ELR (cell line): ENCODE measurements around the gene PDE4C.
A peak's percentile ranks its signal among the peaks of the same experiment; 100 is the strongest.
"Not testable (repeated sequence)": the region's sequence is repeated elsewhere in the genome, so short reads cannot be mapped to it uniquely, and the experiment has no call there.

Experiments used
- DNase-seq: peaks from one replicate; pipeline ENCODE4 v3.0.0-alpha.2; 2015; ENCODE audit warnings: low read depth

Gene PDE4C

DNA sequence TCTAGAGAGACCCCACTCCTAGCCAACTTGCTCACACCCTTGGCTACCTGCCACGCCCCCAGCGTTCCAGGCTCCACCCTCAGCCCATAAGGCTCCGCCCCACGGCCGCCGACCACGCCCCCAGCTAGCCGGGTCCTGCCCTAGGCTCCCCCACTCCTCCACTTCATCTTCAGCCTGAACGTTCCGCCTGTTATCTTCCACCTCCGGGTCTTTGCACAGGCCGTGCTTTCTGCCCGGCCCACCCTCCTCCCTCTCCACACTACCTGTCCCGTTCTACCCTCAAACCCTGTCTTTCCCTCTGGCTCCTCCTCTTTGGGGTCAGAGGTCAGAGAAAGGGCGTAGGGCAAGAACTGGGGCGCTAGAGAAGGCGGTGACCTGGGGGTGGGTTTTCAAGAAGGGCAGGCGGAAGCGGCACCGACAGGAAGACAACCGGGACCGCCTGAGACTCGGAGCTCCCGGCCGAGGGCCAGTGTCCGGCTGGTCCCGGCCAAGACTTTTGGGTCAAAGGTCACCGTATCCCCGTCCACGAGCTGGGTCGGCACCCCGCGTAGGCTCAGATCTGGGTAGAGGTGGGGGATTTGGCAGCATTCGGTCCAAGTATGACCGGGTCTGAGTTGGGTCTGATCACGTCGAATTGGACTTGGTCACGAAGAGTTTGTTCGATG lies 2.2 kb downstream of the PDE4C start:
- no peak for DNase-seq

DNA sequence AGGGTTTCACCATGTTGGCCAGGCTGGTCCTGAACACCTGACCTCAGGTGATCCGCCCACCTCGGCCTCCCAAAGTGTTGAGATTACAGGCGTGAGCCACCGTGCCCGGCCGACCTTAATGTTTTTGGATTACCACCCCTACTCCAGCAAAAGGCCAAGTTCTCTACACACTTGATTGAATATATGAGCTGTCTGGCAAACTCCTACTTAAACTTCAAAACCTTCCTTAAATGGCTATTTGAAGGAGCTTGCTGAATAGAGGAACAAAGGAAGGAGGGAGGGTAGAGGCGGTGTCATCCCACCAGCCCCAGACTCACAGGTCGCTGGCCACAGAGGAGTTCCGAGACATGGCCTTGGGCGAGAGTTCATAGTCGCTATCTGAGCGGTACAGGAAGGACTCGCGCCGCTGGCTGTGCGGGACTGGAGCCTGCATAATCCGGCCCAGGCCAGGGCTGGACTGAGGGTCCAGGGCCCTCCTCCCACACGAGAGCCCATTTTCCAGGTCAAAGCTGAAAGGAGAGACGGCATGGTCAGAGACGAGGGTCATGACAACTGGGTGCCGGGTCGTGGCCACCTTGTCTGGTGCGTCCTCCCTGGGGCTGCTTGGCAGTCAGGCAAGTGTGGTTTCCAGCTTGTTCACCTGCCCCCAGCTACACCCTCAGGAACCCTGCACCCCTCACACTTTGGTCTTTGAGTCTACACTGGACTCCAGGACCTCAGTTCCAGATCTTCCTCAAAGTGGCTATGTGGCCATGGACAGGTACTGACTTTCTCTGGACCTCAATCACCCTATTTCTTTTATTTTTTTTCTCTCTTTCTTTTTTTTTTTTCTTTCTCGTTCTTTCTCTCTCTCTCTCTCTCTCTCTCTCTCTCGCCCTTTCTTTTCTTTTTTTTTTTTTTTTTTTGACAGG lies 4.2 kb downstream of the PDE4C start:
- DNase-seq = no peak

DNA sequence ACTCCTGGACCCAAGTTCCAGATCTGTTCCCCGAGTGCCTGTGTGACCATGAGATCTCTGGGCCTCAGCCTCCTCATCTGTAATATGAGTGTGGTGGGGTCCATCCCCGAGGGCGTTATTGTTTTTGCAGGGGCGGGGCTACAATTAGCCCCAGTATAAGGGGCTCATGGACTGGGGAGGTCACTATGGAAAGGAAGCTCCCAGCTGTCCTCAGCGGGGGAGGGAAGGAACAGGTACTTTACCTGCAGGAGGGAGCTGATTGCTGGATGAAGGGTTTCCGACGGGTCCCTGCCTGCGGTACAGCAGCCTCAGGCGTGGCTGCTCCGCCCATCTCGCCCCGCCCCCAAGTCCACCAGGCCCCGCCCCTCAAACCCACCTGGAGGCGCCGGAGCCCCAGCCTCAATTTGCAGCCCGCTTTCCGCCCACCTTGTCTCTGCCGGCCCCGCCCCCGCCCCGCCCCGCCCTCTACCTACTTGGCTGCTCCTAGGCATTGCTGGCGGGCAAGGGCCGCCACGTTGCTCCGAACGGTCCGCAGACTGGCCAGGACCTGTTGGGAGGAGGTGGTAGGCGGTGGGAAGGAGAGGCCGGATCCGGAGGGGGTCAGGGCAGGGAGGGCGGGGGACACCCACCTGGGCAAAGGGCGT lies 5.5 kb downstream of the PDE4C start:
- DNase-seq = no peak

DNA sequence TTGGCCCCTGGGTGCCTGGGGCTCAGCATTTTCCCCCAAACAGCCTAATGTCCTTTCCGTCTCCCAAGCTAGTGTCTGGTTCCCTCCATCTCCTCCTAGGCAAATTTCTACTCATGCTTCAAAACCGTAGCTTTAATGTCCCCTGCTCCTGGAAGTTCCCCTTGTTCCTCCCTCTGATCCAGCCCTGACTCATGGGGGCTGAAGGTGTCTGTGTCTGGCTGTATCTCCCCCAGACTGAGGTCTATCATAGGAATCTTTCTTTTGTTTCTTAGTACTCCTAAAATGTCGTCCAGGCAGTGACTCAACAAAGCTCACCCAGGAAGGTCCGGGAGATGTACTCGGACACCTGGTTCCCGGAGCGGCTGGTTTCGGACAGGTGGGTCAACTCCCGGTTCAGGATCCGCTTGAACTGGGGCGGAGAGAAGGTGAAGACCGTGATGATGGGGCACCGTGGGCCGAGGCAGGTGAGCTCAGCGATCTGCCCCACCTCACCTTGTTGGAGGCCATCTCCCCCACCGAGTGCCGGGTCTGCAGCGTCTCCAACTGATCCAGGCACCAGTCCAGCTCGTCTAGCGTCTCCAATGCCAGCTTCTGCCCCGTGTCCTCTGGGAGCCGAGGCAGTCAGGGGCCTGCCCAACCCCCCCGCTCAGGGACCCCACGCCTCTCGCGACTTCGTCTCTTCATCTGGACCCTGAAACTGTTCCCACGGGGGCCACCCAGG lies 6.2 kb downstream of the PDE4C start:
- DNase-seq = peak; percentile 24

DNA sequence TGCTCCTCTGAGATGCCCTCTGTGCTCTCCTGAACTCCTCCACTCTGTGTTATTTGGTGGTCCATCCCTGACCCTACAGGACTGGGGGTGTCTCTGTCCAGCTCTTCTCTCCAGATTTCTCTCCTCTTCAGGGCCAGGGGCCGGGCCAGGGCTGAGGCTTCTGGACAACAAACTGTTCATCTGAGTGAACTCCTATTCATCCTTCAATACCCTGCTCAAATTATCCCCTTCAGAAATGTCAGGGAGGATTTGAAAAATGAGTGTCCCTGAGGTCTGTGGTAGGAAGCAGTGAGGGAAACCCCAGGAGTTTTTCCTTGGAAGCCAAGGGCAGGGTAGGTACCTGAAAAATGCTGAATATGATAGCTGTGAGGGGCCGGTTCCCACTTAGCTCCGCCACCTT lies 7.6 kb downstream of the PDE4C start:
- DNase-seq = no peak

DNA sequence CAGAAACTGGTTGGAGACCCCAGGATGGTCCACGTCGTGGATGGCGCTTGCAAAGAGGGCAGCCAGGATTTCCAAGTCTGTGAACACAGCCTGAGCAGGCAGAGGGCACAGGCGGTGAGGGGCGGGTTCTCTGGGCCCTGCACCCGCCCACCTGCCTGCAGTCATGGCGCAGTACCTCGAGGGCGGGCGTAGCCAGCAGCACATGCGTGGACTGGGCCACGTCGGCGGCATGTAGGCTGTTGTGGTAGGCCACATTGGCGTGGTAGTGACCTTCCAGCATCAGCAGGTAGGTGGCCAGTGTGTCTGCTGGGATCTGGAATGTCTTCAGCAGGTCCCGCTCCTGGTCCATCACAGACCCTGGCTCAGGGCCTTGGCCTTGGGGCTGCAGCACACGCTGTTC lies 8.1 kb downstream of the PDE4C start:
- no peak for DNase-seq

DNA sequence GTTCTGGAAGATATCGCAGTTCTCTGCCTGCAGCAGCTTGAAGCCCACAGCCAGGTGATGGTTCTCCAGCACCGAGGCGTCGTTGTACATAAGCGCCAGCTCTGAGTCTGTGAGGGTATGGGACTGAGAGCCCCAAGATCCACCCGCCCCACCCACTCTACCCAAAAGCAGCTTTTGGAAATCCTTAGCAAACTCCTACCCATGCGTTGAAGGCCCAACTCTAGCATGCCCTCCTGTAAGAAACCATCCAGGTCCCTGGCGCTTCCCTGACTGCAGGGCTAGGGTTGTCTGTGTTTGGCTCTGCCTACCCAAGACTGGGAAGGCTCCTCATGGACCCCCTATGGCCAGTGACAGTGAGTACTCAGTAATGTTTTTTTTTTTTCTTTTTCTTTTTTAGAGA lies 9.4 kb downstream of the PDE4C start:
- DNase-seq = no peak

DNA sequence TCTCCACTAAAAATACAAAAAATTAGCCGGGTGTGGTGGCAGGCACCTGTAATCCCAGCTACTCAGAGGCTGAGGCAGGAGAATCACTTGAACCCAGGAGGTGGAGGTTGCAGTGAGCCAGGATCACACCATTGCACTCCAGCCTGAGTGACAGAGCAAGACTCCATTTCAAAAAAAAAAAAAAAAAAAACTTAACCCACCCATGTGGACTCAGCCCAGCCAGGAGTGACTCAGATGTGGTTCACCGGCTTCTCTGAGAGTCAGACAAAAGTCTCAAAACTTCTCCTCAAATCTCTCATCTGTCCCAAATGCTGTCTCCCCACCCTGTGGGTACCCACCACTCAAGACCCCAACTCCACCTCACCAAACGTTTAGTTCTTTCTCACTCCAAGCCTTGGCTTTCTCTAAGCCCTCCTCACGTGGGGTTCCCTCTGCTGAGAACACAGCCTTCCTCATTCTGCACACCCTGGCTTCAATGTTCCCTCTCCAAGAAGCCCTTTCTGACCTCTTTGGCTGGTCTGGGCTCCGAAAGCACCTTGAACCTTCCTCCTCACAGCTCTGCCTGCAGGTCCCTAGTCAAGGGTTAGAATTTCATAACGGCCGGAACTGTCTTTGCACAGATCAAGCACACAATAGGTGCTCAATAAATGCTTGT lies 11.3 kb downstream of the PDE4C start:
- peak; percentile 79 for DNase-seq

DNA sequence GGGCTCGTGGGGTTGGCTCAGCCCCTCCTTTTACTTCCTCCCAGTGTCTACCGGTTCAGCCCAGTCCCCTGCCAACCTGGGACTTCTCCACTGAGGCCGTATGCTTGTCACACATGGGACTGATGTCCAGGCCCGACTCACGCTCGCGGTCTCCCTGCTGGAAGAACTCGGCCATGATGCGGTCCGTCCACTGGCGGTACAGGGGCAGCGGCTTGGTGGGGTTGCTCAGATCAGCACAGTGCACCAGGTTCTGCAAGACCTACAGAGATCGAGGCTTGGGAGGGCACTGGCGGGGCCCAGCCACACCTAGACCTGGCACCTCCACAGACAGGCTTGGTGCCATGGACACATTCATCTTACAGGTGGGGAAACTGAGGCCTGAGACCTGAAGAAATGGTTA lies 14.6 kb downstream of the PDE4C start:
- DNase-seq = no peak

DNA sequence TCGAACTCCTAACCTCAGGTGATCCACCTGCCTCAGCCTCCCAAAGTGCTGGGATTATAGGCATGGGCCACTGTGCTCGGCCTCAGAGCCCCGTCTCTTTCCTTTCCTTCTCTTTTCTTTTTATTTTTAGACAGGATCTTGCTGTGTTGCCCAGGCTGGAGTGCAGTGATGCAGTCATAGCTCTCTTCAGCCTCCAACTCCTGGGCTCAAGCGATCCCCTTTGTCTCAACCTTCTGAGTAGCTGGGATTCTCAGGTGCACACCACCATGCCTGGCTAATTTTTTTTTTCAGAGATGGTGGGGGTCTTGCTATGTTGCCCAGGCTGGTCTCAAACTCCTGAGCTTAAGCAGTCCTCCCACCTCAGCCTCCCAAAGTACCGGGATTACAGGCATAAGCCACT lies 16.3 kb downstream of the PDE4C start:
- DNase-seq = not testable (repeated sequence)

DNA sequence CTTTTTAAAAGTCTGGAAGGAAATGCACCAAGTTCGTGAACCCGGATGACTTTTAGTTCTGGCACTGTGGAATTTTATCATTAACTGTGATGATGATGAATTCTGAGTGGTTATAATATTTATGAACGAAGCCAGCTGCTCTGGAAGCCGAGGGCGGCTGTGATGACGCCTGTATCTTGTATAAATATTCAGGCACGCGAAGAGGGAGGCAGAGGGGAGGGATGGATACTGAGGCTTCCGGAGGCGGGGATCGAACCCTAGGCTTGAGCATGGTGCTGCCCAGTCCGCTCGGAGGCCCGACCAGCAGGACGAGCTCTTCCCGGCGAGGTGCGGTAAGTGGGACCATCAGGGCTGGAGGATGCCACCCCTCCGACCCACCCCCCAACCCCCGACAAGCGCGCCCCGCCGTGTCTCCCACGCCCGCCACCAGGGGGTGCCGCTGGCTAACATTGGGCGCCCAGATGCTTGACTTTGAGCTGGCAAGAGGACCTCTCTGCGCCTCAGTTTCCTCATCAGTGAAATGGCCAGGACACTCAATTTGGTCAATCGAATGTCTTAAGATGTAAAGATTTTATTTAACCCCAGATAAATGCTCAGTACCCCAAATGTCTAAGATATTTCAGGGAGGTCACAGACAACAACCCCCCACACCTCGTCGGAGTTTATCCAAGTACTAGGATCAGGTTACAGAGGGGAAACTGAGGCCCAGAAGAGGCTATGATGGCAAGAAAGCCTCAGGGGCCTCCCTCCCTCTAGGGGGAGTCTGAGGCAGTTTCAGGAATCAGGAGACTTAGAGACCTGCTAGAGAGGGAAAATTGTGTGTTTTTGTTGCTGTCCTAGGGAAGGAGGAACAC lies 17.9 kb downstream of the PDE4C start:
- DNase-seq = peak; percentile 89

DNA sequence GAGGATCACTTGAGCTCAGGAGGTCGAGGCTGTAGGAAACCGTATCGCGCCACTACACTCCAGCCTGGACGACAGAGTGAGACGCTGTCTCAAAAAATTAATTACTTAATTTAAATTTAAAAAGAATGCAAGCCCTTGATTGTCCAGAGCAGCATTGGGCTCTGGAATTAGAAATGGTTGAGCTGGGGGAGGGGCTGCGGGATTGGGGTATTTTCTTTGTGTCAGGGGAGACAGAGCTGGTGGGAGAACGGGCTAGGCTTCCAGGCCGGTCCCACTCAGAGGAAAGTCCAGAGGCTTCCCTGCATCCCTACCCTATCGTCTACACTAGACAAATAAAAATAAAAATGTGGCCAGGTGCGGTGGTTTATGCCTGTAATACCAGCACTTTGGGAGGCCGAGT lies 20.2 kb downstream of the PDE4C start:
- no peak for DNase-seq

DNA sequence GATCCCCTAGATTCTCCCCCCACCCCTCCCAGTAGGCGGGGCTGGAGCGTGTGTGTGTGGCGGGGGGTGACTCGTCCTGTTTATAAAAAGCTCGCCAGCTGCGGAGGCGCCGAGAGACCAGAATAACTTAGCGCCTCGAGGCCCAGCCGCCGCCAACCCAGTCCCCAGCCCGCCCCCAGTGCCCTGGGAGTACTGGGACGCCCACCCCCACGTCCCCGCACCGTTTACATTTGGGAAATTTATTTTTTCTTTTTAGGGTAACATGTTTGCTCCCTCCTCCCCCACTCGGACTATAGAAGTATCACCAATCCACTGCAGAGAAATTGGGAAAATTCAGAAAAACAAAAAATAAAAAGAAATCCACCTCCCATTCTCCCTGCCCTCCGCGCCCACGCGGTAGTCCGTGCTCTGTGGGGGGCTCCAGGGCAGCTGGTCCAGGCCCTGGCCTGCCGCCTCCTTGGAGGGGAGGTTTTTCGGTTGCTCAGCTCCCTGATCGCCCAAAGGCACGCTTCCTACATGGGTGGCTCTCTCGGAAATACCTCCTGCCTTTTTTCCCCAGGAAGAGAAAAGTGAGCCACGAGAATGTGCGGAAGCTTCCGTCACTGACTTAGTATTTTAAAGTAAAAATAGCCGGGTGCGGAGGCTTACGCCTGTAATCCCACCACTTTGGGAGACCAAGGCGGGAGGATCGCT lies 20.9 kb downstream of the PDE4C start:
- peak; percentile 83 for DNase-seq

DNA sequence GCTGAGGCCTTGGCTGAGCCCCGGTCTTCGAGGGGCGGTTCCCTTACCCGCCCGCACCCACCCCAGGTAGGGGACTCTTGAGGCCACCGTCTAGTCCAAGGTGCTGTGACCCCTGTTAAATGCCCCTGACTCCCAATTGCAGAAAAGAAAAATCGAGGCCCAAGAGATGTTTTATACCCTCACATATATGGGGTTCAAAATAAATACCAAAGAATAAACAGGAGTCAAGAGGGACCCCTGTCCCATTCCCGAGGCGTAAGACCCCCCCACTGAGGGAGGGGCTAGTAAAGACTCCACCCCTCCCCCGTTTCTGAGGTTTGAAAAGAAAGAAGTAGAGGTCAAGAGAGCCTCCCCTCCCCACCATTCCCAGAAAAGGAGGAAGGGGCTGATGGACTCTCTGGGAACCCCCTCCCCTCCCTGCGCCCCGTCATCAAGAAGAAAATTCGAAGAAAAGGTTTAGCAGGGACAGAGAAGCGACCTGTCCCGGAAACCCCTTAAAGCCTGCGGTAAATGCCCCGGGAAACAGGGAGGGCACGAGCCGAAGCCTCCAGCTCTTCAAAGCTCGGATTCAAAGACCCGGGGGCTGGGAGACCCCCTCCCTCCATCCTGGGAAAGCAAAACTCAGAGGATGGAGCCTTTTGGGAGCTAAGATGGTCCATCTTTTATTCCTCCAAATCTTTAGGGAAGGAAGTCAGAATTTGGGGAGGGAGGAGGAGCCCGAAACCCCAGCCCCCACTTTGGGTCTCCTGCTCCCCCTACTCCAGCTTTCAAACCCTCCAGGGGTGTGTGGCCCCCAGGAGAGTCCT lies 21.6 kb downstream of the PDE4C start:
- DNase-seq = no peak

DNA sequence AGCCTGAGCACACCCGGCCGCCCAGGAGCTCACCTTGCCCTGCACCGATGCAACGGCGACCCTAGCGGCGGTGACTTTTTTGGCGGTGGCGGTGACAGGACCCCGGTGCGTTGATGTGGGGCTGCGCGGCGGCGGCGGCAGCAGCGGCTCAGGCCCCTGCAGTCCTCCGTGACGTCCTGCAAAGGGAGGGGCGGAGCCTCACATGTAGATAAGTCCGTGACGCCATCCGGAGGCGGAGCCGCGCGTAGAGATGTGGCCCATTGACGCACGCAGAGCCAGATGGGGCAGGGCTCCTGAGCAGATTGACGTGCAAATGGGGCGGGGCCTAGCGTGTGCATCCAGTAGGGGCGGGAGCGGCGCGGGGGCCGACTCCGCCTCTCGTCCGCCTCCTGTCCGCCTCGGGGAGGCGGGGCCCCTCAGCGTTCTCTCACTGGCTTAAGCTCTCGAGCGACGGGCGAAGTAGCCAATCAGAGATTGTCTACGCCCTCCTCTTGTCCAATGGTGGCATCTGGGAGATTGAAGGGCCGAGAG lies 22.3 kb downstream of the PDE4C start, which contains the start of gene RAB3A:
TSS of gene RAB3A (minus strand) at position 180 of the 531 bp plus-strand sequence. CDS start 1,302 bp downstream, outside the sequence.
- peak; percentile 100 for DNase-seq

DNA sequence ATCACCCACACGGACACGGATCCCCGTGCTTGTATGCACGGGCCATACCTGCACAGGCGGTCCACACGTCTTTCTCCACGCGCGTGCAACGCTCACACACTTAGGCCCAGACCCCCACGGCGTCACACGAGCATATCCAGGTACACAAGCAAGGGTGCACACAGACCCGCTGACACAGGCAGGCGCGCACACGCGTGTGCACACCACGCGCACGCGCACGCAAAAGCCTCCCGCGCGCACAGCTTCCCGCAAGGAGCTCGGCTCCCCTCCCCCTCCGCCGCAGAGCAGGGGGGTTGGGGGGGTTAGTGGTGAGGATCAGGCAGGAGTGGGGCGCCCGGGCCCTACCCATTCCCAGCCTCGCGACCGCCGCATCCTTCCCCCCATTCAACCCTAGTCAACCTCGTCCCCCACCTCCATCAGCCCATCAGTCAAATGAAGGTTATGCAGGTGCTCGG lies 22.8 kb downstream of the PDE4C start:
- DNase-seq = peak; percentile 21

DNA sequence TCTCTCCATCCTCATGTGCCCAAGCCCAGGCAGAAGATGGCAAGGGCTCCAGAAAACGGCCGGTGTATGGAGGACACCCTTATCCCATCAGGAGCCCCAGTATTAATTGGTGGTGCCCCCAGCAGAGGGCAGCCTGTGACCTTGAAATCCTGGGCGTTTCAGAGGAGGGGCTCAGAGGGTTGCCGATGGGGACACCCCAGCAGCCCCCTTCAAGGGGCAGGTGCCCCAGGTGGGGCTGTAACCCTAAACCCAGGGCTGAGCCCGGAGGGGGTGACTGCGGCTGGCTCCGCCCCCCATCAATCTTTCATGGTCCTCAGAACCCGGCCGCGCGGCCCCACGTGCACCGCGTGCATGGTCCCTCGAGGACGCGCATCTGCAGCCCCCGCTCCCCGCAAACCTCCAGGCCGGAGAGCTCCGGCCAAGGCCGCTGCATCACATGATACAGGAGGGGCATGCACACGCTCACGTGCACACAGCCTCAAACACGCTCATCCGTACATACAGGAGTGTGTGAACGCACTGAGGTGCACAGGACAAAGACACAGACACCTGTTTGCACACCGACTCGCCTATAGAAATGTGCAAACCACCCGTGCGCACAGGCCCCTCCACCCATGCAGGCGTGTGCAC lies 23.3 kb downstream of the PDE4C start:
- DNase-seq = peak; percentile 36

DNA sequence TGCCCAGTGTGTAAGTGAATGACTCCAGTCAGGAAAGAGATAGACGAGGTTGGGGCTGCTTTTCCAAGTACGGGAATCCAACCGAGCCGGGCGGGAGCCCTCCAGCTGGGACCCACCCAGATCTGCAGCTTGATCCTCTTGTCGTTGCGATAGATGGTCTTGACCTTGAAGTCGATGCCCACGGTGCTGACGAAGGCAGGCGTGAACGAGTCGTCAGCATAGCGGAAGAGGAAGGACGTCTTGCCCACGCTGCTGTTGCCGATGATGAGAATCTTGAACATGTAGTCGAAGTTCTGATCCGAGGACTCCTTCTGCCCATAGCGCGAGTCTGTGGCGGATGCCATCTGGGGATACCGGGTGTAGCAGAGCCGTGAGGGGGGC lies 23.9 kb downstream of the PDE4C start:
- no peak for DNase-seq
